GM12865 (cell line): ENCODE measurements around the gene ADK.

Experiments
- DNase-seq: peaks from one replicate; pipeline ENCODE4 v3.0.0; 2010; ENCODE audit warnings: low read depth
- H3K4me3 ChIP-seq: 2 replicates; pipeline ENCODE4 v1.5.1; 2011; ENCODE audit warnings: mild to moderate bottlenecking, low read depth, low read length, control low read depth
- TF ChIP-seq, protein P1 (sequence below): IDR thresholded peaks from 2 replicates; pipeline ENCODE4 v1.5.1; 2011; ENCODE audit warnings: low read length, control low read depth, low read depth, inconsistent platforms; ENCODE audit not compliant: insufficient read depth; ENCODE audit errors: missing control alignments

Gene ADK

DNA sequence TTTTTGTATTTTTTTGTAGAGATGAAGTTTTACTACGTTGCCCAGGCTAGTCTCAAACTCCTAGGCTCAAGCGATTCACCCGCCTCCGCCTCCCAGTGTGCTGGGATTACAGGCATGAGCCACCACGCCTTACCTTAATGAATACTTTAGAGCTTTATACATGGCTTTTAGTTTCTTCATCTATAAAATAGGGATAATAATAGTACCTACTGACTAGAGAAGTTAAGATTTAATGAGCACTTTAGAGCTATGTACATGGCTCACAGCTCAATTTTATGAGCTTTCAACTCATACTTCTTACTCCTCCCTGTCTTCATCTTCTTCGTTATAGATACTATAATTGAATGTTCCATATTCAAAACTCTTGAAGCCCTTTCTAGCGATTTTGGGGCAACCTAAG is 445.7 kb downstream of the ADK start:
- H3K4me3 ChIP-seq: no peak overlapping the region
- no peak for DNase-seq
- TF ChIP-seq, protein P1, sequence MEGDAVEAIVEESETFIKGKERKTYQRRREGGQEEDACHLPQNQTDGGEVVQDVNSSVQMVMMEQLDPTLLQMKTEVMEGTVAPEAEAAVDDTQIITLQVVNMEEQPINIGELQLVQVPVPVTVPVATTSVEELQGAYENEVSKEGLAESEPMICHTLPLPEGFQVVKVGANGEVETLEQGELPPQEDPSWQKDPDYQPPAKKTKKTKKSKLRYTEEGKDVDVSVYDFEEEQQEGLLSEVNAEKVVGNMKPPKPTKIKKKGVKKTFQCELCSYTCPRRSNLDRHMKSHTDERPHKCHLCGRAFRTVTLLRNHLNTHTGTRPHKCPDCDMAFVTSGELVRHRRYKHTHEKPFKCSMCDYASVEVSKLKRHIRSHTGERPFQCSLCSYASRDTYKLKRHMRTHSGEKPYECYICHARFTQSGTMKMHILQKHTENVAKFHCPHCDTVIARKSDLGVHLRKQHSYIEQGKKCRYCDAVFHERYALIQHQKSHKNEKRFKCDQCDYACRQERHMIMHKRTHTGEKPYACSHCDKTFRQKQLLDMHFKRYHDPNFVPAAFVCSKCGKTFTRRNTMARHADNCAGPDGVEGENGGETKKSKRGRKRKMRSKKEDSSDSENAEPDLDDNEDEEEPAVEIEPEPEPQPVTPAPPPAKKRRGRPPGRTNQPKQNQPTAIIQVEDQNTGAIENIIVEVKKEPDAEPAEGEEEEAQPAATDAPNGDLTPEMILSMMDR: no peak

DNA sequence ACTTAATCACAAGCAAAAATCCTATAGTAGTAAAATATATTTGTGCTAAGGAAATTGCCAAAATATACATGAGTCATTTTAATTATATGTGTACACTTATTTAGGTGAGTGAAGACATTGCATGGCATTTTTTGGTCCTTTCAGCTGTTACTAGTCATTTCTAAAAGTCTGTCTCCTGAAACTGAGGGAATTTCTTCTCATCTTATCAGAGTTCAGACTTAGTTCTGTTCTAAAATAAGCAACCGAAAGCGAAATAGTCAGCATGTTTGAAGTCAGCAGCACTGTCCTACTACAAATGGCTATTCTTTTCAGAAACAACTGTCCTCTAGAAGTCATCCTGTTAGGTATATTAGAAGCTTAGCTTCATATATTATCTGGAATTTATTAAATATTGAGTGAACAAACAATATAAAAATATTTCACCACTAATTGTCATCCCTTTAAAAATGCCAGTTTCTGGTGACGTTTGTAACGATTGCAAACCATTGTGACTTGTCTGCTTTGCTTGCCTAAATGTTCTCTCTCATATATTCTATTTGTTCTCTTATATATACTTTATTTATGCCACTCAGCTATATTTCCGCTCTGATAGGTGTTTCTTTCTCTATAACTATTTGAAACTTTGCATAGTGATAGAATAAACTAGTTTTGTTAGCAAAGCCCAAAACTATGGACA is 448.0 kb downstream of the ADK start:
- peak overlapping the region; percentile 23; the same call in 1 of the 2 replicates for H3K4me3 ChIP-seq
- DNase-seq: peak; percentile 87
- TF ChIP-seq, protein P1: no peak

DNA sequence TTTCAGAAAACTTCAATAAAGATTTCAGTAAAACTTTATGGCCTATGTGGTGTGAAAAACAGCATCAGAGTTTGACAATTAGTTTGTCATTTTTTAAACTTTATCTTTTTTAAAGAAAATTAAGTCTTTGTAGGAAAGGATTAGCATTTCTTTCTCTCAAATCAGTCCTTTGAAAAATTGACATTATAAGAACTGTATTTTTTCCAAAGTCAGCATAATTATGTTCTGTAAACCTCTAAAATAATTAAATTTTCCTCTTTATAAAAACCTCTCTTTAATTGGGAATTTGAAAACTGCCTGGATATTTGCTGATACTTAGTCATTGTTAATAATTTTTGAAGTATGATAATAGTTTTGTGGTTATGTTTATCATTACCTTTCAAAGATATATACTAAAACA is 448.7 kb downstream of the ADK start:
- TF ChIP-seq, protein P1: no peak
- DNase-seq: no peak
- H3K4me3 ChIP-seq: no peak overlapping the region

DNA sequence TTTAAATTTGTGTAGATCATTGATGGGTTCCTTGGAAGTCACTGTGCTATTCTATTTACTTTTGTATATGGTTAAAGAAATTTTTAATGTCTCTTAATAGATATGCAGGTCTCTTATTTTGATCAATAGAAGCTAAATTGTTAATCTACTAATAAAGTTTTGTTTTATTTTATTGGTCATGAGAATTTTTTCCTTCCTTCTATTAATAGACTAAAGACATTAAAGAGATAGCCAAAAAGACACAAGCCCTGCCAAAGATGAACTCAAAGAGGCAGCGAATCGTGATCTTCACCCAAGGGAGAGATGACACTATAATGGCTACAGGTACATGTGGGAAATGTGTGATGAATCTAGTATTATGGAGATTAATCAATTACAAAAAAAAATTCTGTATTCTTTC is 449.1 kb downstream of the ADK start:
- DNase-seq: no peak
- TF ChIP-seq, protein P1: no peak

DNA sequence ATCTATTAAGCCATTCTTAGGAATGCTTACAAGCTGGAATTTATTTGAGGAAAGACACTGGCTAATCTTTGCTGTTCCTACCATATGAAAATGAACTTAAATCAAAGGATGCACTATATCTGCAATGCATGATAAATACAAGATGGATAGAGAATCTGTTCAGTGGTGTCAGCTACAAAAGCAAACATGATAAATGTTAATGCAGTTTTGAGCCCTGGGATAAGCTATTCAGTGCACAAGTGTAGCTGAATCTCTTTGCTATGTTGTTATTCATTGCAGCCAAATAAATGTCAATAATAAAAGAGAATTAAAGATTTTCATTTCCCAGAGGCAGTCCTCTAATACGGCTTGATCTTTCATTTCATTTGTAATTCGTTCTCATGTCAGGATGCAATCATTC is 451.6 kb downstream of the ADK start:
- DNase-seq: no peak
- H3K4me3 ChIP-seq: no peak overlapping the region
- TF ChIP-seq, protein P1: no peak

More for the DNA sequence above, 449.1 kb downstream of the ADK start:
- H3K4me3 ChIP-seq: no peak overlapping the region

DNA sequence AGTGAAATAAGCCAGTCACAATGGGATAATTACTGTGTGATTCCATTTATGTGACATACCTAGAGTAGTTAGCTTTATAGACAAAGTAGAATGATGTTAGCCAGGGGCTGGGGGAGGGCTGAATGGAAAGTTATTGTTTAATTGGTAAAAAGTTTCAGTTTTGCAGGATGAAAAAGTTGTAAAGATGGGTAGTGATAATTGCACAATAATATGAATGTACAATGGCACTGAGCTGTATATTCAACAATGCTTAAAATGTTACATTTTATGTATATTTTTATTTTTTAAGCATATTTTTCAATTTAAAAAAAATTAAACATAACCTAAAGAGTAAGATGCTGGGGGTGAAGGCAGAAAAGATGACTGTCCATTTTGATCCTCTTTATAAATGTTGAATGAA is 459.3 kb downstream of the ADK start:
- no peak for DNase-seq
- no peak overlapping the region for H3K4me3 ChIP-seq
- TF ChIP-seq, protein P1: no peak

DNA sequence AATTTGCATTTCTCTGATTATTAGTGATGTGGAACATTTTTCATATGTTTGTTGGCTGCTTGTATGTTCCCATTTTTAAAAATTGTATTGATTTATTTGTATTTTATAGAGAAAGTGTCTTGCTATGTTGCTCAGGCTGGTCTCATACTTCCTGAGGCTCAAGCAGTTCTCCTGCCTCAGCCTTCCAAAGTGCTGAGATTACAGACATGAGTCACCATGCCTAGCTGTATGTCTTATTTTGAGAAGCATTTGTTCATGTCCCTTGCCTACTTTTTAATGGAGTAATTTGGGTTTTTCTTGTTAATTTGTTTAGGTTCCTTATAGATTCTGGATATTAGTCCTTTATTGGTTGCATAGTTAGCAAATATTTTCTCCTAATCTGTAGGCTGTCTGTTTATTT is 461.2 kb downstream of the ADK start:
- H3K4me3 ChIP-seq: no peak overlapping the region
- DNase-seq: no peak
- TF ChIP-seq, protein P1: no peak
